Gastrocnemius medialis (tissue), 4 donors: ENCODE measurements around the gene PDZRN3. TPM values are rescaled to one million over a fixed set of nuclear protein-coding genes. Genes with fewer than 3 reads are reported as not detected.

Source experiments
- ATAC-seq, 2 donors: fragments of 150-250 bp; one replicate each; pipeline ENCODE4 v1.9.1; 2016
- DNase-seq, 2 donors: peaks; one replicate each; pipeline ENCODE4 v3.0.0-alpha.2; 2019
- H3K27ac ChIP-seq, 4 donors: fragments of 200-600 bp; sonication (generic); 1 replicate in 1 of 4; 2 replicates in 3 of 4; pipeline ENCODE4 v1.5.1; 2016 to 2018; ENCODE audit warnings: mild to moderate bottlenecking in 2 of 4, moderate library complexity in 1 of 4
- H3K27me3 ChIP-seq, 3 donors: fragments of 200-600 bp; sonication (generic) in 2 of 3; 1 replicate in 1 of 3; 2 replicates in 2 of 3; pipeline versions ENCODE4 v1.5.1 to v1.6.0; 2016 to 2019; ENCODE audit warnings: mild to moderate bottlenecking in 1 of 3, moderate library complexity in 1 of 3
- H3K36me3 ChIP-seq, 2 donors: fragments of 200-600 bp; sonication (generic) in 1 of 2; one replicate each; pipeline ENCODE4 v1.5.1; 2017 to 2018
- H3K4me1 ChIP-seq, 2 donors: fragments of 200-600 bp; sonication (generic) in 1 of 2; one replicate each; pipeline ENCODE4 v1.5.1; 2016 to 2017; ENCODE audit warnings: mild to moderate bottlenecking in 2 of 2
- H3K4me3 ChIP-seq, 4 donors: fragments of 200-600 bp; sonication (generic) in 3 of 4; 1 replicate in 1 of 4; 2 replicates in 3 of 4; pipeline ENCODE4 v1.5.1; 2016 to 2019; ENCODE audit warnings: mild to moderate bottlenecking in 2 of 4
- H3K9me3 ChIP-seq, 3 donors: fragments of 200-600 bp; sonication (generic) in 2 of 3; 1 replicate in 1 of 3; 2 replicates in 2 of 3; pipeline ENCODE4 v1.5.1; 2016 to 2019
- POLR2A ChIP-seq, 2 donors: fragments of 450-650 bp; IDR thresholded peaks; one replicate each; pipeline ENCODE4 v1.6.1; 2017; ENCODE audit warnings: antibody characterized with exemption in 2 of 2, mild to moderate bottlenecking in 2 of 2, moderate library complexity in 2 of 2
- in situ Hi-C, 4 donors: fragments of 200-750 bp; cut with MboI; loops; one replicate each; pipeline versions ENCODE4 v1.15.0 to v1.8.0; 2017; ENCODE audit warnings: low sequenced_read_pairs in 4 of 4
- intact Hi-C: fragments of 100-400 bp; cut with DNase I; formaldehyde crosslinking; loops from one replicate; pipeline ENCODE4 v1.15.1; 2023; ENCODE audit warnings: low total_unique reads
- total RNA-seq, 4 donors: library from RNA; depleted of rRNA; stranded (reverse); fragments of >200 nt; gene quantifications; one replicate each; pipeline versions ENCODE4 v1.1.0 to v1.2.3, GENCODE V29; 2016
- TF ChIP-seq, protein P1 (sequence below), 5 experiments: fragments of 450-650 bp in 3 of 5; fragments of 200-600 bp in 2 of 5; sonication (generic) in 2 of 5; IDR thresholded peaks in 4 of 5; conservative IDR thresholded peaks in 1 of 5; 1 replicate in 4 of 5; 2 replicates in 1 of 5; pipeline ENCODE4 v1.5.1; 2016 to 2019; ENCODE audit warnings: antibody characterized with exemption in 5 of 5, mild to moderate bottlenecking in 3 of 5, moderate library complexity in 3 of 5

Gene PDZRN3
- total RNA-seq, 4 donors from 2014 or later: 9.1 to 30.3 (median 24.7) TPM

DNA sequence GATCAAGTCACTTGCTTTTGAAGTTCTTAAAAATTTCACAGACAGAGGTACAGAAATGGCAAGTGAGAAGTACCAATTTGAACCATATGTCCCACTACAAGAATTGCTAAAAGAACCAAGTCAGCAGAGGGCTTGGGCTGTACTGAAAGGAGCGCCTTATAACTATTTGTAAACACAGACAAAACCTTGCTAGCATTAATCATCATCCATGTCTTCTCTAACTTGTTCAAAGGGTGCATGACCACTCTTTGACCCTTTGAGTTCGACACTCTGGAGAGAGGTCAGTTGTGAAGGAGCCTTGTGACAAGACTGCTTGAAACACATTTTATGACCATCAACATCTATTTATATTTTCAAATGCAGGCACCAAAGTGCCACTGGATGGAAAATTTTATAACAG lies 191.7 kb downstream of the PDZRN3 start:
- H3K4me1 ChIP-seq: peaks cover 17 to 24% of the 10 kb centered on the region in 2 donors
- H3K4me3 ChIP-seq: no peak overlapping the region
- no peaks in the 10 kb centered on the region for H3K36me3 ChIP-seq
- ATAC-seq (peak in 1 of 2 donors; percentile 51), DNase-seq (no peak)
- no peak for TF ChIP-seq POLR2A (IDR thresholded peaks at IDR 0.05)
- TF ChIP-seq, protein P1, sequence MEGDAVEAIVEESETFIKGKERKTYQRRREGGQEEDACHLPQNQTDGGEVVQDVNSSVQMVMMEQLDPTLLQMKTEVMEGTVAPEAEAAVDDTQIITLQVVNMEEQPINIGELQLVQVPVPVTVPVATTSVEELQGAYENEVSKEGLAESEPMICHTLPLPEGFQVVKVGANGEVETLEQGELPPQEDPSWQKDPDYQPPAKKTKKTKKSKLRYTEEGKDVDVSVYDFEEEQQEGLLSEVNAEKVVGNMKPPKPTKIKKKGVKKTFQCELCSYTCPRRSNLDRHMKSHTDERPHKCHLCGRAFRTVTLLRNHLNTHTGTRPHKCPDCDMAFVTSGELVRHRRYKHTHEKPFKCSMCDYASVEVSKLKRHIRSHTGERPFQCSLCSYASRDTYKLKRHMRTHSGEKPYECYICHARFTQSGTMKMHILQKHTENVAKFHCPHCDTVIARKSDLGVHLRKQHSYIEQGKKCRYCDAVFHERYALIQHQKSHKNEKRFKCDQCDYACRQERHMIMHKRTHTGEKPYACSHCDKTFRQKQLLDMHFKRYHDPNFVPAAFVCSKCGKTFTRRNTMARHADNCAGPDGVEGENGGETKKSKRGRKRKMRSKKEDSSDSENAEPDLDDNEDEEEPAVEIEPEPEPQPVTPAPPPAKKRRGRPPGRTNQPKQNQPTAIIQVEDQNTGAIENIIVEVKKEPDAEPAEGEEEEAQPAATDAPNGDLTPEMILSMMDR (IDR thresholded peaks at IDR 0.05 in 4 of 5, conservative IDR thresholded peaks at IDR 0.05 in 1 of 5): no peak
- H3K27ac ChIP-seq: no peak overlapping the region
- H3K27me3 ChIP-seq: no peaks in the 10 kb centered on the region
- in situ Hi-C loops: loop anchor here in 1 of 4 donors (5.0 kb wide), 1 partner anchor 331 kb away; no protein-coding TSS in a partner anchor
- H3K9me3 ChIP-seq: no peaks in the 10 kb centered on the region
- intact Hi-C loops: no loop called here

GRCh38 chr3:73432706-73433032 lies 192.1 kb downstream of the PDZRN3 start:
- H3K4me1 ChIP-seq: peaks cover 19 to 25% of the 10 kb centered on the region in 2 donors
- no peak overlapping the region for H3K4me3 ChIP-seq
- intact Hi-C loops (loop anchor here (1.0 kb wide), 1 partner anchor 331 kb away; no protein-coding TSS in a partner anchor), in situ Hi-C loops (loop anchor here in 1 of 4 donors (5.0 kb wide), 1 partner anchor 330 kb away; no protein-coding TSS in a partner anchor)
- H3K36me3 ChIP-seq: no peaks in the 10 kb centered on the region
- DNase-seq: no peak
- TF ChIP-seq, protein P1 (IDR thresholded peaks at IDR 0.05 in 4 of 5, conservative IDR thresholded peaks at IDR 0.05 in 1 of 5): no peak
- TF ChIP-seq POLR2A (IDR thresholded peaks at IDR 0.05): no peak
- ATAC-seq: no peak
- no peak overlapping the region for H3K27ac ChIP-seq
- no peaks in the 10 kb centered on the region for H3K9me3 ChIP-seq
- H3K27me3 ChIP-seq: no peaks in the 10 kb centered on the region

GRCh38 chr3:73432023-73432705 lies 192.6 kb downstream of the PDZRN3 start:
- no peak for TF ChIP-seq POLR2A (IDR thresholded peaks at IDR 0.05)
- TF ChIP-seq, protein P1 (IDR thresholded peaks at IDR 0.05 in 4 of 5, conservative IDR thresholded peaks at IDR 0.05 in 1 of 5): peak; percentile 37 to 67 (median 59)
- ATAC-seq (peak in 1 of 2 donors; percentile 28), DNase-seq (no peak)
- Histone ChIP-seq H3K27ac (no peak overlapping the region), H3K36me3 (no peaks in the 10 kb centered on the region), H3K27me3 (no peaks in the 10 kb centered on the region), H3K4me1 (peaks cover 24 to 30% of the 10 kb centered on the region in 2 donors), H3K4me3 (no peak overlapping the region), H3K9me3 (no peaks in the 10 kb centered on the region)
- intact Hi-C loops: loop anchor here (1.0 kb wide), 1 partner anchor 331 kb away; no protein-coding TSS in a partner anchor
- in situ Hi-C loops: loop anchor here in 1 of 4 donors (5.0 kb wide), 1 partner anchor 330 kb away; no protein-coding TSS in a partner anchor

DNA sequence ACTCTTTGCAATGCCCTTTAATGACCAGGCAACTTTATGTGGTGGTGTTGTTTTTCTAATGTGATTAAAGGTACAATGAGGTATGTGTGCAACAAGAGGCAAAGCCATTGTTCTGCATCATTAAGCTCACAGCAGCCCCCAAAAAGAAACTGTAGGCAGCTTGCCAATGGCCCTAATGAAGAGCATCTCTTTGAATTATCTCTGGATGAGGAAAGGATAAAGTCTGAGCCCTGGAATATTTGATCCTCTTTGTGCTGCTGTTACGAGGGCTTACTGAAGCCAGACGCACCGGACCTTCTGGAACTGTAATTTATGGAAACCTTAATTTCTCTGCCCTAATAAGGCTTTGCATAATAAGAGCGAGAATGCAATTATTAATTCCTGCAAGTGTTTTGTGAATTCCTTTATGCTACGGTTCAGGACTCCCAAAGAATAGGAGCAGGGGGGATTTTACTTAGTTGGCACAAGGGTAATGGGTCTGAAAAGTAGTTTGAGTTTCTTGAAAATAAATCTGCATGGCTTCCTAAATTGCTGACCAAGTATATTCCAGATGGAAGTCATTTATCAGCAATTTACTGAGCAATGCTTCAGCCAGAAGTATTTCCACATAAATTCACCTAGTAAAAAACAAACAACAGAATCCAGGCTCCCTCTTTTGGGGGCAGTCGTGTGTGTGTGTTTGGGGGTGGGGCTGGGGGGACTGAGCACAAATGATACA lies 193.4 kb downstream of the PDZRN3 start:
- intact Hi-C loops (no loop called here), in situ Hi-C loops (loop anchor here in 1 of 4 donors (5.0 kb wide), 1 partner anchor 329 kb away; no protein-coding TSS in a partner anchor)
- no peak overlapping the region for H3K4me3 ChIP-seq
- no peak overlapping the region for H3K27ac ChIP-seq
- ATAC-seq (no peak), DNase-seq (no peak)
- peaks cover 31 to 35% of the 10 kb centered on the region in 2 donors for H3K4me1 ChIP-seq
- H3K36me3 ChIP-seq: no peaks in the 10 kb centered on the region
- no peaks in the 10 kb centered on the region for H3K27me3 ChIP-seq
- no peak for TF ChIP-seq POLR2A (IDR thresholded peaks at IDR 0.05)
- TF ChIP-seq, protein P1 (IDR thresholded peaks at IDR 0.05 in 4 of 5, conservative IDR thresholded peaks at IDR 0.05 in 1 of 5): no peak
- H3K9me3 ChIP-seq: no peaks in the 10 kb centered on the region
